OCI-LY1 (cell line): ENCODE measurements around the gene CHST3.

Experiments
- H2AFZ ChIP-seq: fragments of 200-600 bp; sonication (generic), shearing (Covaris generic); 2 replicates; pipeline ENCODE4 v1.6.0; 2014; ENCODE audit warnings: antibody characterized with exemption, mild to moderate bottlenecking, low read length
- H3F3A ChIP-seq: fragments of 200-600 bp; sonication (generic), shearing (Covaris generic); 2 replicates; pipeline ENCODE4 v1.6.0; 2014; ENCODE audit warnings: mild to moderate bottlenecking, antibody characterized with exemption, low read length, moderate library complexity; ENCODE audit not compliant: insufficient read depth
- H3K27ac ChIP-seq: fragments of 200-600 bp; sonication (generic); 2 replicates; pipeline ENCODE4 v1.5.1; 2014; ENCODE audit warnings: low read length, mixed run types, mild to moderate bottlenecking, low read depth; ENCODE audit not compliant: poor library complexity, severe bottlenecking
- H3K27me3 ChIP-seq: fragments of 200-600 bp; sonication (generic); 2 replicates; pipeline ENCODE4 v1.6.0; 2014; ENCODE audit warnings: antibody characterized with exemption, mild to moderate bottlenecking, low read length, moderate library complexity; ENCODE audit not compliant: insufficient read depth
- H3K36me3 ChIP-seq: fragments of 200-600 bp; sonication (generic); 2 replicates; pipeline ENCODE4 v1.6.1; 2014; ENCODE audit warnings: mild to moderate bottlenecking, antibody characterized with exemption, low read length, moderate library complexity, mixed read lengths; ENCODE audit not compliant: insufficient read depth
- H3K4me1 ChIP-seq: fragments of 200-600 bp; sonication (generic); 2 replicates; pipeline ENCODE4 v1.5.1; 2014; ENCODE audit warnings: mild to moderate bottlenecking, low read length, moderate library complexity; ENCODE audit not compliant: insufficient read depth, severe bottlenecking
- H3K4me2 ChIP-seq: fragments of 200-600 bp; sonication (generic), shearing (Covaris generic); 2 replicates; pipeline ENCODE4 v1.6.1; 2014; ENCODE audit warnings: low read length
- H3K4me3 ChIP-seq: fragments of 200-600 bp; sonication (generic); 2 replicates; pipeline ENCODE4 v1.5.1; 2014; ENCODE audit warnings: low read length, low read depth, mild to moderate bottlenecking, mixed read lengths; ENCODE audit not compliant: poor library complexity, severe bottlenecking
- H3K79me2 ChIP-seq: fragments of 200-600 bp; shearing (Covaris generic); 2 replicates; pipeline ENCODE4 v1.6.1; 2016; ENCODE audit warnings: mixed run types, low read length, mixed read lengths; ENCODE audit not compliant: insufficient read depth
- H3K9ac ChIP-seq: fragments of 200-600 bp; sonication (generic), shearing (Covaris generic); 2 replicates; pipeline ENCODE4 v1.6.1; 2014; ENCODE audit warnings: mild to moderate bottlenecking, low read length, mixed read lengths
- H3K9me2 ChIP-seq: fragments of 200-600 bp; sonication (generic), shearing (Covaris generic); 2 replicates; pipeline ENCODE4 v1.6.1; 2014; ENCODE audit warnings: low read depth, mild to moderate bottlenecking, low read length, mixed read lengths
- H3K9me3 ChIP-seq: fragments of 200-600 bp; shearing (Covaris generic); 2 replicates; pipeline ENCODE4 v1.6.1; 2014; ENCODE audit warnings: low read length, mixed read lengths
- H4K20me1 ChIP-seq: fragments of 200-600 bp; sonication (generic), shearing (Covaris generic); 2 replicates; pipeline ENCODE4 v1.6.0; 2016; ENCODE audit warnings: mild to moderate bottlenecking, low read length; ENCODE audit not compliant: insufficient read depth
- CTCF ChIP-seq: fragments of 200-600 bp; sonication (generic), shearing (Covaris generic); IDR thresholded peaks from 2 replicates; pipeline ENCODE4 v1.5.1; 2017; ENCODE audit warnings: mild to moderate bottlenecking, antibody characterized with exemption, low read length, moderate library complexity, mixed read lengths
- EZH2 ChIP-seq: fragments of 200-600 bp; sonication (generic), shearing (Covaris generic); IDR thresholded peaks from 2 replicates; pipeline ENCODE4 v1.8.0; 2017; ENCODE audit warnings: borderline replicate concordance, mixed run types, mild to moderate bottlenecking, antibody characterized with exemption, low read length, moderate library complexity, mixed read lengths

Gene CHST3

GRCh38 chr10:72053690-72054089 lies 89.5 kb downstream of the CHST3 start:
- no peak overlapping the region for H3K9ac ChIP-seq
- no peak for TF ChIP-seq EZH2
- no peaks in the 10 kb centered on the region for H3K79me2 ChIP-seq
- no peaks in the 10 kb centered on the region for H4K20me1 ChIP-seq
- H3K27me3 ChIP-seq = peaks cover 7% of the 10 kb centered on the region; the same call in 1 of the 2 replicates
- H3K9me3 ChIP-seq = no peaks in the 10 kb centered on the region
- no peaks in the 10 kb centered on the region for H3F3A ChIP-seq
- H3K4me1 ChIP-seq = no peaks in the 10 kb centered on the region
- H3K9me2 ChIP-seq = no peaks in the 10 kb centered on the region
- H3K4me2 ChIP-seq = no peak overlapping the region
- H3K27ac ChIP-seq = no peak overlapping the region
- no peaks in the 10 kb centered on the region; the same call in 1 of the 2 replicates for H3K36me3 ChIP-seq
- no peak overlapping the region for H3K4me3 ChIP-seq
- H2AFZ ChIP-seq = no peak overlapping the region

GRCh38 chr10:72056113-72056512 lies 91.9 kb downstream of the CHST3 start:
- H3K9me3 ChIP-seq = no peaks in the 10 kb centered on the region
- H3F3A ChIP-seq = no peaks in the 10 kb centered on the region
- no peak overlapping the region for H3K9ac ChIP-seq
- H3K36me3 ChIP-seq = no peaks in the 10 kb centered on the region
- H2AFZ ChIP-seq = no peak overlapping the region
- no peaks in the 10 kb centered on the region for H4K20me1 ChIP-seq
- H3K4me1 ChIP-seq = no peaks in the 10 kb centered on the region
- no peak overlapping the region for H3K4me2 ChIP-seq
- no peak overlapping the region for H3K27ac ChIP-seq
- peaks cover 7% of the 10 kb centered on the region; the same call in 1 of the 2 replicates for H3K27me3 ChIP-seq
- no peaks in the 10 kb centered on the region for H3K79me2 ChIP-seq
- TF ChIP-seq EZH2 (no peak), CTCF (no peak)
- no peaks in the 10 kb centered on the region for H3K9me2 ChIP-seq
- H3K4me3 ChIP-seq = no peak overlapping the region

GRCh38 chr10:72056932-72057751 lies 92.9 kb downstream of the CHST3 start:
- TF ChIP-seq EZH2 (no peak), CTCF (no peak)
- H3K4me3 ChIP-seq = no peak overlapping the region
- H4K20me1 ChIP-seq = no peaks in the 10 kb centered on the region
- no peaks in the 10 kb centered on the region for H3K4me1 ChIP-seq
- H3K9me2 ChIP-seq = no peaks in the 10 kb centered on the region
- H2AFZ ChIP-seq = no peak overlapping the region
- H3K4me2 ChIP-seq = no peak overlapping the region
- H3K27ac ChIP-seq = no peak overlapping the region
- peaks cover under 1% of the 10 kb centered on the region; the same call in 1 of the 2 replicates for H3K36me3 ChIP-seq
- H3K27me3 ChIP-seq = peaks cover 7% of the 10 kb centered on the region; the same call in 1 of the 2 replicates
- no peaks in the 10 kb centered on the region for H3F3A ChIP-seq
- no peaks in the 10 kb centered on the region for H3K79me2 ChIP-seq
- no peaks in the 10 kb centered on the region for H3K9me3 ChIP-seq
- H3K9ac ChIP-seq = no peak overlapping the region
